Measurements from ENCODE around the gene DNMT1. TPM values are rescaled to one million over a fixed set of nuclear protein-coding genes. Genes with fewer than 3 reads are reported as not detected.

DNMT1 gene
- total RNA-seq, 1 experiment from 2014 or later = 117 TPM

DNA sequence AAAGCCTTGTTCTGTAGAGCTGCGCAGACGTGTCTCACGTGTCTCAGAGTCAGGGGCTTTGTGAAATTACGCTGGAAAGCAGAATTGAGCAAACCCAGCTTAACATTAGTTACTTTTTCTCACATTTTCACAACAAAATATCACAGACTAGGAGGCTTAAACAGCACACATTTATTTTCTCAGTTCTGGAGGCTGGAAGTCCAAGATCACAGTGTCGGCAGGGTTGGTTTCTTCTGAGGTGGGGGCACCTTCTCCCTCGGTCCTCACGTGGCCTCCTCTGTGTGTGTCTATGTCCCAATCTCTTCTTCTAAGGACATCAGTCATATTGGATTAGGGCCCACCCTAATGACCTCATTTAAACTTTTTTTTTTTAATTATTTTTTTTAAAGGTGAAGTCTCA, 70.3 kb downstream of the DNMT1 start:
- peaks cover 8% of the 10 kb centered on the region; the same call in 1 of the 2 replicates for H3K4me1 ChIP-seq (replicated peaks; ENCODE audit: insufficient read depth)
- POLR2A ChIA-PET (ENCODE audit: unreplicated experiment) = no interaction called here
- no peaks in the 10 kb centered on the region for H3K9me3 ChIP-seq (ENCODE audit: insufficient read depth, low read depth)
- no peak for TF ChIP-seq EZH2 (IDR thresholded peaks at IDR 0.05; ENCODE audit: low read depth)
- TF ChIP-seq, protein P1, sequence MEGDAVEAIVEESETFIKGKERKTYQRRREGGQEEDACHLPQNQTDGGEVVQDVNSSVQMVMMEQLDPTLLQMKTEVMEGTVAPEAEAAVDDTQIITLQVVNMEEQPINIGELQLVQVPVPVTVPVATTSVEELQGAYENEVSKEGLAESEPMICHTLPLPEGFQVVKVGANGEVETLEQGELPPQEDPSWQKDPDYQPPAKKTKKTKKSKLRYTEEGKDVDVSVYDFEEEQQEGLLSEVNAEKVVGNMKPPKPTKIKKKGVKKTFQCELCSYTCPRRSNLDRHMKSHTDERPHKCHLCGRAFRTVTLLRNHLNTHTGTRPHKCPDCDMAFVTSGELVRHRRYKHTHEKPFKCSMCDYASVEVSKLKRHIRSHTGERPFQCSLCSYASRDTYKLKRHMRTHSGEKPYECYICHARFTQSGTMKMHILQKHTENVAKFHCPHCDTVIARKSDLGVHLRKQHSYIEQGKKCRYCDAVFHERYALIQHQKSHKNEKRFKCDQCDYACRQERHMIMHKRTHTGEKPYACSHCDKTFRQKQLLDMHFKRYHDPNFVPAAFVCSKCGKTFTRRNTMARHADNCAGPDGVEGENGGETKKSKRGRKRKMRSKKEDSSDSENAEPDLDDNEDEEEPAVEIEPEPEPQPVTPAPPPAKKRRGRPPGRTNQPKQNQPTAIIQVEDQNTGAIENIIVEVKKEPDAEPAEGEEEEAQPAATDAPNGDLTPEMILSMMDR (conservative IDR thresholded peaks at IDR 0.05) = no peak
- H3F3A ChIP-seq (ENCODE audit: insufficient read depth, low read depth) = peaks cover 72% of the 10 kb centered on the region
- H4K20me1 ChIP-seq (ENCODE audit: insufficient read depth) = no peaks in the 10 kb centered on the region
- CTCF ChIA-PET = interaction anchor here (0.6 kb wide), 1 partner anchor 319 kb away, joined by 3 read pairs; no protein-coding TSS in a partner anchor
- intact Hi-C loops (cut with micrococcal nuclease; ENCODE audit: unreplicated experiment) = no loop called here
- H3K27me3 ChIP-seq (ENCODE audit: insufficient read depth, low read depth) = no peaks in the 10 kb centered on the region
- H3K4me2 ChIP-seq = no peak overlapping the region
- no peak overlapping the region for H3K27ac ChIP-seq
- peaks cover 3% of the 10 kb centered on the region for H3K79me2 ChIP-seq (ENCODE audit: low read depth)
- H3K36me3 ChIP-seq (ENCODE audit: low read depth) = 0 out of 2 replicates have a peak, but pooled peaks cover 3% of the 10 kb centered on the region
- no TSS peak for BruUV-seq (replicated peaks)
- H2AFZ ChIP-seq = no peak overlapping the region
- DNase-seq = no peak
- H3K9me2 ChIP-seq (ENCODE audit: insufficient read depth) = no peaks in the 10 kb centered on the region
- H3K4me3 ChIP-seq = no peak overlapping the region

DNA sequence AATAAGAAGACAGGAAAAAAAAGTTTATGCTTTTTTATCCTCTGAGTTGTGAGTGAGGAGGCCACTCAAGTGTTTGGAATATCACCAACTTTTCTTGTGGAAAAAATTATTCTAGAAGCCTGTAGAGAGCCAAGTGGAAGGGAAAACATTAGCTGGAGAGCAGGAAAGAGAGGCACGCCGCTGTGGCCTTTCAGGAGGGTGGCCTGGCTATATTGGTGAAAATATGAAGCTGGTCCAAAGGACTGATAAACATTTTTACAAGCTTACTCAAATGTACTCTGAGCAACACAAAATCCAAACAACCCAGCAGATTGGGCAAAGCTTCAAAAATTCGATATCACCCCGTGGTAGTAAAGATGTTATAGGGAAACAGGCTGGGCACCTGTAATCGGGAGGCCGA, 72.7 kb downstream of the DNMT1 start:
- Histone ChIP-seq H3K4me2 (no peak overlapping the region), H3K9me2 (ENCODE audit: insufficient read depth) (no peaks in the 10 kb centered on the region), H3K4me3 (no peak overlapping the region), H3K4me1 (replicated peaks; ENCODE audit: insufficient read depth) (peaks cover 8% of the 10 kb centered on the region; the same call in 1 of the 2 replicates), H3K27me3 (ENCODE audit: insufficient read depth, low read depth) (no peaks in the 10 kb centered on the region), H2AFZ (no peak overlapping the region), H3K9me3 (ENCODE audit: insufficient read depth, low read depth) (no peaks in the 10 kb centered on the region), H3F3A (ENCODE audit: insufficient read depth, low read depth) (peaks cover 63% of the 10 kb centered on the region), H3K79me2 (ENCODE audit: low read depth) (peaks cover 26% of the 10 kb centered on the region), H3K27ac (no peak overlapping the region; the same call in 1 of the 2 replicates), H3K36me3 (ENCODE audit: low read depth) (0 out of 2 replicates have a peak, but pooled peaks cover 8% of the 10 kb centered on the region), H4K20me1 (ENCODE audit: insufficient read depth) (peaks cover 18% of the 10 kb centered on the region)
- POLR2A ChIA-PET (ENCODE audit: unreplicated experiment) = no interaction called here
- DNase-seq = no peak
- TF ChIP-seq, protein P1 (conservative IDR thresholded peaks at IDR 0.05) = no peak
- TF ChIP-seq EZH2 (IDR thresholded peaks at IDR 0.05; ENCODE audit: low read depth) = no peak
- BruUV-seq (replicated peaks) = no TSS peak
- intact Hi-C loops (cut with micrococcal nuclease; ENCODE audit: unreplicated experiment) = no loop called here
- CTCF ChIA-PET = no interaction called here

- ChIA-PET CTCF (interaction anchor here (0.6 kb wide), 1 partner anchor 147 kb away, joined by 5 read pairs; no protein-coding TSS in a partner anchor), POLR2A (ENCODE audit: unreplicated experiment) (interaction anchor here (0.6 kb wide), 1 partner anchor 24 kb away, joined by 10 read pairs; no protein-coding TSS in a partner anchor)
- Histone ChIP-seq H3K9me3 (ENCODE audit: insufficient read depth, low read depth) (no peaks in the 10 kb centered on the region), H3K4me3 (no peak overlapping the region), H3K36me3 (ENCODE audit: low read depth) (0 out of 2 replicates have a peak, but pooled peaks cover 16% of the 10 kb centered on the region), H2AFZ (no peak overlapping the region), H3K27me3 (ENCODE audit: insufficient read depth, low read depth) (no peaks in the 10 kb centered on the region), H3K4me1 (replicated peaks; ENCODE audit: insufficient read depth) (peaks cover 8% of the 10 kb centered on the region; the same call in 1 of the 2 replicates), H3K9me2 (ENCODE audit: insufficient read depth) (no peaks in the 10 kb centered on the region), H3K27ac (no peak overlapping the region; the same call in 1 of the 2 replicates), H3F3A (ENCODE audit: insufficient read depth, low read depth) (peaks cover 60% of the 10 kb centered on the region), H3K79me2 (ENCODE audit: low read depth) (peaks cover 26% of the 10 kb centered on the region), H4K20me1 (ENCODE audit: insufficient read depth) (peaks cover 31% of the 10 kb centered on the region), H3K4me2 (peak overlapping the region; percentile 28; the same call in 1 of the 2 replicates)
- intact Hi-C loops (cut with micrococcal nuclease; ENCODE audit: unreplicated experiment) = no loop called here
- BruUV-seq (replicated peaks) = no TSS peak
- no peak for TF ChIP-seq EZH2 (IDR thresholded peaks at IDR 0.05; ENCODE audit: low read depth)
- TF ChIP-seq, protein P1 (conservative IDR thresholded peaks at IDR 0.05) = no peak
- DNase-seq = peak in 1 of 2 experiments; percentile 44
Measured at GRCh38 chr19:10120538-10121189, 74.1 kb downstream of the DNMT1 start.
